Erythroblast (primary cell): ENCODE data around the gene OIT3.

Experiments used
- GATA1 ChIP-seq: IDR thresholded peaks from 2 replicates; pipeline ENCODE4 v1.6.1; 2011; ENCODE audit warnings: low read depth, mild to moderate bottlenecking, control low read depth, low read length, moderate library complexity
- POLR2A ChIP-seq: IDR thresholded peaks from 2 replicates; pipeline ENCODE4 v1.6.1; 2011; ENCODE audit warnings: mild to moderate bottlenecking, low read length

GRCh38 chr10:72885953-72886352, 7.6 kb upstream of the OIT3 start:
- TF ChIP-seq POLR2A: no peak
- TF ChIP-seq GATA1: no peak
